ENCODE data around the gene PRR5L.

The PRR5L gene

DNA sequence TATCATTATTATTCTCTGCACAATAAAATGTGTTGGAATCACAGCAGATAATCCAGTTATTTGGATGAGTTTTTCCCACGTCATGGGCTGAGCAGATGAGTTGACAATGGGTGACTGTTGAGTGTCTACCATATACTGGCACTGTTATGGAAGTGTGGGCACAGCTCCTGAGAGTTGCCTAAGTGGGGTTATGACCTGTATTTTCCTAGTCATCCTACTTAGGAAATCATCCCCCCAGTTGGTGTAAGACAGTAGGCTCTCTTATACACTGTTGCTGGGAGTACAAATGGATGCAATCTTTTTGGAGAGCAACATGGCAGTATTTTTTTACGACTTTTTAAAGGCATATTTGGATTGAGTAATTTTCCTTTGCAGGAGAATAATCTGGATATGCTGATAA, 147.6 kb downstream of the PRR5L start:
- Histone ChIP-seq H3K4me3 (ENCODE audit: low read depth, low read length) (no peak overlapping the region), H3K9me3 (ENCODE audit: control insufficient read depth, insufficient read depth, low read depth, low read length) (no peaks in the 10 kb centered on the region), H3K36me3 (ENCODE audit: control insufficient read depth in 2 of 2, insufficient read depth in 1 of 2, low read length in 2 of 2) (no peaks in the 10 kb centered on the region), H3K27ac (ENCODE audit: extremely low read depth, low read depth, low read length) (no peak overlapping the region), H3K4me1 (ENCODE audit: control insufficient read depth, insufficient read depth, low read length) (no peaks in the 10 kb centered on the region)
- POLR2A ChIA-PET: no interaction called here
- CTCF ChIA-PET: no interaction called here
- TF ChIP-seq SP7 (tag by site-specific recombination; IDR thresholded peaks at IDR 0.05): no peak

GRCh38 chr11:36446135-36446534, 150.0 kb downstream of the PRR5L start:
- POLR2A ChIA-PET: interaction anchor here (0.7 to 2.1 kb wide), 2 partner anchors 10 to 25 kb away, joined by 3 to 6 read pairs; no protein-coding TSS in a partner anchor
- CTCF ChIA-PET: interaction anchor here (0.5 to 1.4 kb wide), 5 partner anchors 14 to 624 kb away, joined by 4 to 5 read pairs (median 4); no protein-coding TSS in a partner anchor
- Histone ChIP-seq H3K4me3 (ENCODE audit: low read depth, low read length) (no peak overlapping the region), H3K27ac (ENCODE audit: extremely low read depth, low read depth, low read length) (no peak overlapping the region), H3K4me1 (ENCODE audit: control insufficient read depth, insufficient read depth, low read length) (no peaks in the 10 kb centered on the region), H3K36me3 (ENCODE audit: control insufficient read depth in 2 of 2, insufficient read depth in 1 of 2, low read length in 2 of 2) (no peaks in the 10 kb centered on the region), H3K9me3 (ENCODE audit: control insufficient read depth, insufficient read depth, low read depth, low read length) (no peaks in the 10 kb centered on the region)
- TF ChIP-seq ZNF324 (tag by site-specific recombination; IDR thresholded peaks at IDR 0.05) (no peak), ZNF335 (tag by site-specific recombination; conservative IDR thresholded peaks at IDR 0.05) (no peak), ZNF501 (tag by site-specific recombination; IDR thresholded peaks at IDR 0.05) (no peak), ZNF544 (tag by site-specific recombination; IDR thresholded peaks at IDR 0.05) (no peak)

DNA sequence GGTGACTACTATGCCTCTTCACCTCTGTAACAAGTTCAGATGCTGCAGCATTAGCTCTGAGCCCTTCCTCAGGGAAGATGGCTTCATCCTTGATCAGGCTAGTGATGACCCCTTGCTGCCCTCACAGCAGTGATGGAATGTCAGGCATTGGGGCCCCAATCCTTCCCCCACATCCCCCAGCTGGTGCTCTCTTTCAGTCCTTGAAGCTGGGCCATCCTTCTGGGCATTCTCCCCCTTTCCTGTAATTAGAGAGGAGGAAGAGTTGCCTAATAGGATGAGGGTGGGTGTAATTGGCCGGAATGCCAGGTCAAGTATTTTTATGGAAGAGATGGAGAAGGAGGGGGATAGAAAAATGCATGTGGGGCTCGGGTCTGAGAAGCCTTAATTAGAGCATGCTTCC, 151.4 kb downstream of the PRR5L start:
- TF ChIP-seq ZNF792 (tag by site-specific recombination; IDR thresholded peaks at IDR 0.05) (no peak), HOXA7 (CRISPR knock-in tag; IDR thresholded peaks at IDR 0.05; ENCODE audit: borderline replicate concordance) (no peak), ZNF223 (tag by site-specific recombination; IDR thresholded peaks at IDR 0.05) (no peak), ZNF292 (tag by site-specific recombination; IDR thresholded peaks at IDR 0.05; ENCODE audit: borderline replicate concordance, low read depth) (no peak), TRIM28 (IDR thresholded peaks at IDR 0.05; ENCODE audit: borderline replicate concordance, low read length) (no peak), ZBTB26 (tag by site-specific recombination; optimal IDR thresholded peaks at IDR 0.05) (no peak)
- ChIA-PET POLR2A (interaction anchor here (2.1 kb wide), 1 partner anchor 8 kb away, joined by 6 read pairs; no protein-coding TSS in a partner anchor), CTCF (interaction anchor here (0.6 kb wide), 1 partner anchor 28 kb away, joined by 4 read pairs; no protein-coding TSS in a partner anchor)
- Histone ChIP-seq H3K9me3 (ENCODE audit: control insufficient read depth, insufficient read depth, low read depth, low read length) (no peaks in the 10 kb centered on the region), H3K4me1 (ENCODE audit: control insufficient read depth, insufficient read depth, low read length) (no peaks in the 10 kb centered on the region), H3K4me3 (ENCODE audit: low read depth, low read length) (no peak overlapping the region), H3K27ac (ENCODE audit: extremely low read depth, low read depth, low read length) (no peak overlapping the region), H3K36me3 (ENCODE audit: control insufficient read depth in 2 of 2, insufficient read depth in 1 of 2, low read length in 2 of 2) (no peaks in the 10 kb centered on the region)

- Histone ChIP-seq H3K9me3 (ENCODE audit: control insufficient read depth, insufficient read depth, low read depth, low read length) (no peaks in the 10 kb centered on the region), H3K36me3 (ENCODE audit: control insufficient read depth in 2 of 2, insufficient read depth in 1 of 2, low read length in 2 of 2) (no peaks in the 10 kb centered on the region), H3K4me3 (ENCODE audit: low read depth, low read length) (no peak overlapping the region), H3K4me1 (ENCODE audit: control insufficient read depth, insufficient read depth, low read length) (no peaks in the 10 kb centered on the region), H3K27ac (ENCODE audit: extremely low read depth, low read depth, low read length) (no peak overlapping the region)
- CTCF ChIA-PET: interaction anchor here (0.6 kb wide), 1 partner anchor 28 kb away, joined by 4 read pairs; no protein-coding TSS in a partner anchor
- POLR2A ChIA-PET: interaction anchor here (2.1 kb wide), 1 partner anchor 8 kb away, joined by 6 read pairs; no protein-coding TSS in a partner anchor
- no peak for TF ChIP-seq ZNF521 (tag by site-specific recombination; IDR thresholded peaks at IDR 0.05)
- peak; percentile 67 for TF ChIP-seq SCRT2 (tag by site-specific recombination; IDR thresholded peaks at IDR 0.05)
- TF ChIP-seq ZNF549 (tag by site-specific recombination; IDR thresholded peaks at IDR 0.05): no peak
Measured at GRCh38 chr11:36447947-36448346, 151.9 kb downstream of the PRR5L start.

DNA sequence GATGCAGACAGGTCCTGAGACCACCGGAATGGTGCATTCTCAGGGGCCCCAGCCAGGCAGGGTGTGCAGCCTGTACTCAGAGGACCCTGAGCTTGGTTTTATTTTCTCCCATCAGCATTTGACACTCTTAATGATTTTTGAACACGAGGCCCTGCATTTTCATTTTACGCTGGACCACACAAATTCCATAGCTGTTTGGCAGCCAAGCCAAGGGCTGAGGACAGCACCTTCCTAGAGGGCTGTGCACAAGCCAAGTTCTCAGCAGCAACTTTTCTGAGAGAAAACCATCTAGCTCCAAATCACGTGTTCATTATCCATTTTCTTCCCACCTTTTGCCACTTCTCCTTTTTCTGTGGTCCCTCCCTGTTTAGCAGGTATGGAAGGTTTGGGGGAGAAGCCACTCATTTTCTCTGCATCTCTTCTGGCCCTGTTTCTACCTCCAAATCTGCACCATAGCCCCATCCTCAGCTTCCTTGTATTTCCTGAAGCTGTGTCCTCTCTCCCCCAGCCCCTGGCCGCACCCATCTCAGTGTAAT, 153.5 kb downstream of the PRR5L start:
- Histone ChIP-seq H3K9me3 (ENCODE audit: control insufficient read depth, insufficient read depth, low read depth, low read length) (no peaks in the 10 kb centered on the region), H3K36me3 (ENCODE audit: control insufficient read depth in 2 of 2, insufficient read depth in 1 of 2, low read length in 2 of 2) (no peaks in the 10 kb centered on the region), H3K4me1 (ENCODE audit: control insufficient read depth, insufficient read depth, low read length) (no peaks in the 10 kb centered on the region), H3K4me3 (ENCODE audit: low read depth, low read length) (no peak overlapping the region), H3K27ac (ENCODE audit: extremely low read depth, low read depth, low read length) (no peak overlapping the region)
- ChIA-PET CTCF (no interaction called here), POLR2A (interaction anchor here (0.9 kb wide), 2 partner anchors 47 to 74 kb away, joined by 3 read pairs; no protein-coding TSS in a partner anchor)
- no peak for TF ChIP-seq ZBTB11 (tag by site-specific recombination; conservative IDR thresholded peaks at IDR 0.05; ENCODE audit: low read depth)
- no peak for TF ChIP-seq YY2 (tag by site-specific recombination; IDR thresholded peaks at IDR 0.05)
- TF ChIP-seq YY1 (tag by site-specific recombination; IDR thresholded peaks at IDR 0.05): no peak
- TF ChIP-seq, protein P1, sequence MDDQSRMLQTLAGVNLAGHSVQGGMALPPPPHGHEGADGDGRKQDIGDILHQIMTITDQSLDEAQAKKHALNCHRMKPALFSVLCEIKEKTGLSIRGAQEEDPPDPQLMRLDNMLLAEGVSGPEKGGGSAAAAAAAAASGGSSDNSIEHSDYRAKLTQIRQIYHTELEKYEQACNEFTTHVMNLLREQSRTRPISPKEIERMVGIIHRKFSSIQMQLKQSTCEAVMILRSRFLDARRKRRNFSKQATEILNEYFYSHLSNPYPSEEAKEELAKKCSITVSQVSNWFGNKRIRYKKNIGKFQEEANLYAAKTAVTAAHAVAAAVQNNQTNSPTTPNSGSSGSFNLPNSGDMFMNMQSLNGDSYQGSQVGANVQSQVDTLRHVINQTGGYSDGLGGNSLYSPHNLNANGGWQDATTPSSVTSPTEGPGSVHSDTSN (CRISPR knock-in tag; IDR thresholded peaks at IDR 0.05): no peak
- no peak for TF ChIP-seq ZNF768 (tag by site-specific recombination; IDR thresholded peaks at IDR 0.05)

All from HEK293 (cell line).